SJSA1 (cell line): ENCODE results near the gene TRPM1. TPM values are rescaled to one million over a fixed set of nuclear protein-coding genes. Genes with fewer than 3 reads are reported as not detected.
A peak's percentile ranks its signal among the peaks of the same experiment; 100 is the strongest.

Source experiments
- DNase-seq, 2 experiments: peaks; one replicate each; pipeline ENCODE4 v3.0.0-alpha.2; 2015 to 2020; ENCODE audit warnings: low spot score in 2 of 2, low read depth in 1 of 2
- H3K27ac ChIP-seq: fragments of 250-450 bp; sonication (Bioruptor Pico); 2 replicates; pipeline ENCODE4 v1.5.1; 2020; ENCODE audit warnings: mild to moderate bottlenecking, moderate library complexity
- H3K27me3 ChIP-seq: fragments of 250-450 bp; sonication (Bioruptor Pico); replicated peaks from 2 replicates; pipeline ENCODE4 v1.5.1; 2020; ENCODE audit warnings: mild to moderate bottlenecking, moderate library complexity
- H3K36me3 ChIP-seq: fragments of 250-450 bp; sonication (Bioruptor Pico); 2 replicates; pipeline ENCODE4 v1.5.1; 2020; ENCODE audit warnings: mild to moderate bottlenecking
- H3K4me1 ChIP-seq: fragments of 250-450 bp; sonication (Bioruptor Pico); replicated peaks from 2 replicates; pipeline ENCODE4 v1.6.1; 2021; ENCODE audit warnings: mild to moderate bottlenecking
- H3K4me3 ChIP-seq: fragments of 250-450 bp; sonication (Bioruptor Pico); 2 replicates; pipeline ENCODE4 v1.5.1; 2020; ENCODE audit warnings: mild to moderate bottlenecking
- H3K9me3 ChIP-seq: fragments of 250-450 bp; sonication (Bioruptor Pico); replicated peaks from 2 replicates; pipeline ENCODE4 v1.5.1; 2020; ENCODE audit warnings: mild to moderate bottlenecking
- total RNA-seq: library from RNA; depleted of rRNA; stranded (reverse); fragments of >200 nt; shearing (Covaris generic); gene quantifications from 2 replicates; pipeline ENCODE4 v1.2.3, GENCODE V29; 2014; rRNA removed

TRPM1 gene
- total RNA-seq, 1 experiment from 2014 or later, result 0.08 TPM

DNA sequence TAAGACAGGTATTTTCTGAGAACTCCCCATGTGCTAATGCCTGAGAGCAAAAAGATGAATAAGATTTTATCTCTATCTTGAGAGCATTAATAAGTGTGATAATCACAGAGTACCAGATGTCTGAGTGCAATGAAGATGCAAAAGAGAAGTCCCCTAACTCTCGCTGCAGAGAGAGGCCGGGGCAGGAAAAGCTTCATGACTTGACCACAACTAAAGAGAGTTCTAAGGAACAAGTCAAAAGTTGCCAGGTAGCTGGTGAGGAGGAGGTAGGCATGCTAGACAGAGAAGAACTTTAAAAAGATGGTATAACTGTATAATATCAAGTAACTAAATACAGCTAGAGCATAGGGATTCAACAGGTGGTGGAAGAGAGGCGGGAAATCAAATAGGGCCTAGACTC, 138.9 kb downstream of the TRPM1 start:
- H3K4me3 ChIP-seq, result no peak overlapping the region
- H3K36me3 ChIP-seq, result peaks cover 53% of the 10 kb centered on the region
- no peaks in the 10 kb centered on the region for H3K27me3 ChIP-seq
- no peak overlapping the region for H3K27ac ChIP-seq
- no peak for DNase-seq
- no peaks in the 10 kb centered on the region for H3K4me1 ChIP-seq
- no peaks in the 10 kb centered on the region for H3K9me3 ChIP-seq

DNA sequence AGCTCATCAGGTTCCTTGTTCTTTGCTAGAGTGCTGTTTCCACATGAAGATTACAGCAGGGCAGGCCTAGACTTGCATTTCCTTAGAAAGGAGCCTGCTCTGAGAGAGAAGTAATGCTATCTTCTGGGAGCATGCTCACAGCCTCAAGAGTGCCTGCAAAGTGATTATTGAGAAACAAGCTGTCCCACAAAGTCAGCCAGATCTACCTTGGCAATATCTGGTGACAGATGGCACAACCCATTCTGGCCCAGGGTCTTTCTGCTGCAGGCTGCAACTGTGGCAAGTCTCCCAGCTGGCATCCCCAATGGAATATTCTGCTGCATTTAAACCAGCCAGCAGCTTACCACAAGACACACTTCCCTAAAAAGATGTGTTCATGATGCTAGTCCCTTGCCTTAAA, 139.4 kb downstream of the TRPM1 start:
- Histone ChIP-seq H3K27me3 (no peaks in the 10 kb centered on the region), H3K27ac (no peak overlapping the region)

DNA sequence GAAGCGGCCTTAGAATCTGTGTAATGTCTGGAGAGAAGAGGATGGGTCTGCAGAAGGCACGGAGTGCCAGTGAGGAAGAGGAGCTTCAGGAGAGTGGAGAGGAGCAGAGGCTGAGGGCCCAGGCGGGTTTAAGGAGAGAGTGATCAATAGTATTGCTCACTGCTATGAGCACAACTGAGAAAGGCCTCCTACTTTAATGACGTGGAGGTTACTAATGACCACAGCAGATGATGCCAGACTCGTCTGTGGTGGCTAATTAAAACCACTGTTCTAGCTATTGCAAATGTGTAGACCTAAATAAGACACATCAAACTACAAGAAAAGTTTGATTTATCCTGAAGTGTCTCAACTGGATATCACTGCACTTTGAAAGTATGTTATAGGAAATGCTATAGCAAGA, 143.3 kb downstream of the TRPM1 start:
- H3K4me3 ChIP-seq, result no peak overlapping the region

More for the DNA sequence above, 139.4 kb downstream of the TRPM1 start:
- no peak overlapping the region for H3K4me3 ChIP-seq
- no peak for DNase-seq
- no peaks in the 10 kb centered on the region for H3K4me1 ChIP-seq
- H3K9me3 ChIP-seq, result no peaks in the 10 kb centered on the region
- H3K36me3 ChIP-seq, result peaks cover 56% of the 10 kb centered on the region

DNA sequence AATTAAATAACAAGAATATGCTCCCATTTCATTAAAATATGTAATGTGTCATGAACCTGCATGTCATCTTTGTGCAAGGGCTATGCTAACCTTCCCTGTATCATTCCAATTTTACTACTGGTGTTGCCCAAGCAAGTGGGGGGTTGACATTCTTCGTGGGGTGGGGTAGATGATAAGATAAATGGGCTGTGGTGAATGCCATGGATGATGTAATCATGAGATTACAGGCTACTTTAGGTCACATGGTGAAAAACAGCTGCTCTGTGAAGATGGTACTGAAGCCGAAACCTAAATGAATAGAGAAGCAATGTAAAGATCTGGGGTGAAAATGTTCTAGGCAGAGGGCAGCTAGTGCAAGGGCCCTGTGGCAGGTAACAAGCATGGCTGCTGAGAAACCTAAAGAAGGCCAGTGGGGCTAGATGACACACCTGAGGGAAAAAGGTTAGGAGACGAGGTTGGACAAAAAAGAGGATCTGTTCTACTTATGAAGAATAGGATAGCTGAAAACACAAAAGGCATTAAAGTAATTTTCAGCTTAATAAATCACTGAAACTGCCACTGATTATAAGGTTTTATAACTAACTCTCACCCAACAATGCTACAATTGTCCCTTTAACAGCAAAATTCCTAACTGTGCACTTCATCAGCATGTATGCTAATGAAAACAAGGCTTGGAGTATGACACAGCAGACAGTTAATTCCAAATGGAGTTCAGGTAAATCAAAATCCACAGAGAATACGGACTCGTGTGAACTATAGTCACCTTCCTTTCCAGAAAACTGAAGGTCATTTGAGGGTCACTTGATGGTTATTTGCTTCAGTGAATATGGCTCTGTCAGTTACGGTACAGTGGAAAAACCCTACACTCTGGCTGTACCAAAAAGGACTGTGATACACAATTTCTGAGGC, 145.1 kb downstream of the TRPM1 start:
- Histone ChIP-seq H3K27me3 (no peaks in the 10 kb centered on the region), H3K4me3 (no peak overlapping the region), H3K27ac (no peak overlapping the region), H3K4me1 (peaks cover 14% of the 10 kb centered on the region), H3K36me3 (peaks cover 78% of the 10 kb centered on the region), H3K9me3 (no peaks in the 10 kb centered on the region)
- DNase-seq, result no peak

More for the DNA sequence above, 143.3 kb downstream of the TRPM1 start:
- peaks cover 14% of the 10 kb centered on the region for H3K4me1 ChIP-seq
- peaks cover 63% of the 10 kb centered on the region for H3K36me3 ChIP-seq
- H3K27ac ChIP-seq, result no peak overlapping the region
- H3K9me3 ChIP-seq, result no peaks in the 10 kb centered on the region
- no peaks in the 10 kb centered on the region for H3K27me3 ChIP-seq
- no peak for DNase-seq

DNA sequence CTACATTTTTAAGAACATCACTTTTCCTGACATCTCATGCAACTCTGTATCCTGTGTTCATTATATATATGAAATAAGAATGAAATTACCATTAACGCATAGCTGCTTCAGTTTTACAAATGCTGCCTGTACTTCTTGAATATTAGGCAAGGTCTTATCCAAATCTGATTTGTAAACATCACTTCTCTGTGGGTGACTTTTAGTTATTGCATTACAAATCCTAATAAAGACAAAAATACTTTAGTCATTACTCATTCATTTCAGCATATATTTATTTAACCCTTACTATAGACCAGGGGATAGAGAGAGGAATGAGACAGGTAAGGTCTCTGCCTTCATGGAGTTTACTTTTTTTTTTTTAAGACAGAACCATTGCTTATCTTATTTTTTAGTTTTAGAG, 146.9 kb downstream of the TRPM1 start:
- no peak overlapping the region for H3K27ac ChIP-seq
- H3K4me3 ChIP-seq, result no peak overlapping the region
- H3K27me3 ChIP-seq, result no peaks in the 10 kb centered on the region
- no peaks in the 10 kb centered on the region for H3K9me3 ChIP-seq
- H3K36me3 ChIP-seq, result peaks cover 84% of the 10 kb centered on the region
- H3K4me1 ChIP-seq, result peaks cover 14% of the 10 kb centered on the region
- no peak for DNase-seq

DNA sequence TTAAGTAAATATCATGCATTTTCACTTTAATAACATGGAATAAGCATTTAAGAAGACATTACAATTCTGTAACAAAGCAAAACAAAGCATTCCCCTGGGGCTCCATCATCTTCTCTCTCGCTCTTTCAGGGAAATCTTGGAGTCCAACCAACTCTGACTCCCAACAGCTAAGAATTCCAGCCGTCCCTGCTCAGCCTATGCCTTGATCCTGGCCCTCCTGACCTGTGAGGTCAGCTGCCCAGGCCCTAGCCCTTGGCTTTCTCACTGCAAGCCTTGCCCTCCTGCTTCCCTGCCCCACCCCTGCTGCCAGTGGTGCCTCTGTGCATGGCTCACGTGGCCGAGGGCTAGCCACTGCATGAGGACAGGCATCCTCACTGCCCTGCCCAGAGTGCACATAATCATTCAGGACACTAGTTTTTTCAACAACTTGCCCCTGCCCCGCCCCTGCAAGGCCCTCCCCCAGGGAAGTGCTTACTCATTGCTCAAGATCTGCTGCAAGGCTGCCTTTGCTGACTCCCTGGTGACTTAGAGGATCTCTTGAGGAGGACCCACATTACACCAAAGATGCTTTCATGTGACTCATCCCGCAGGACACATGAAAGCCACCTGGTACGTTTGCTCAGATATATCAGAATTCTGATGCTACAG, 147.7 kb downstream of the TRPM1 start:
- Histone ChIP-seq H3K36me3 (peaks cover 84% of the 10 kb centered on the region), H3K27me3 (no peaks in the 10 kb centered on the region), H3K4me3 (no peak overlapping the region), H3K4me1 (peaks cover 14% of the 10 kb centered on the region), H3K9me3 (no peaks in the 10 kb centered on the region), H3K27ac (0 out of 2 replicates have a peak overlapping the region, but pooled peaks have one; percentile 5)
- DNase-seq, result peak; percentile 64 to 86

DNA sequence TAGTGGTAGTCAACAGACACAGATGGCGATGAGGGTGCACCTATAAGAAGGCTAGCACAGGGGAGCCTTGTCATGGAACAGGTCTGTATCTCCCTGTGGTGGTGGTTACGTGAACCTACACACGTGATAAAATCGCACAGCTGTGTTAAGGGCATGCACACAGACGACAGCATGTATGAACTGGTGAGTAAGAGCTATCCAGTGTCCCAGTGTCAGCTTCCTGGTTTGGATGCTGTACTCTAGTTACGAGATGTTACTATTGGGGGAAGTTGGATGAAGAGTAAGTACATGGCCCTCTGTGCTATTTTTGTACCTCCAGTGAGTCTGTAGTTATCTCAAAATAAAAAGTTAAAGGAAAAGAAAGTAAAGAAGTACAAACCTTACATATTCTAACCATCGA, 148.3 kb downstream of the TRPM1 start:
- peaks cover 84% of the 10 kb centered on the region for H3K36me3 ChIP-seq
- peaks cover 14% of the 10 kb centered on the region for H3K4me1 ChIP-seq
- H3K27me3 ChIP-seq, result no peaks in the 10 kb centered on the region
- H3K4me3 ChIP-seq, result no peak overlapping the region
- no peak for DNase-seq
- H3K9me3 ChIP-seq, result no peaks in the 10 kb centered on the region
- H3K27ac ChIP-seq, result no peak overlapping the region

Other genes starting within 250 kb of the TRPM1 start
- gene FAN1, start 197.8 kb downstream of the TRPM1 start, total RNA-seq, result 10.1 and 10.9 TPM in 2 replicates
- 20.2 and 22.4 TPM in 2 replicates for gene MTMR10, start 110.1 kb downstream of the TRPM1 start, total RNA-seq
- gene KLF13, start 225.1 kb upstream of the TRPM1 start, total RNA-seq, result 60.4 and 62.4 TPM in 2 replicates